ENCODE measurements around the gene MCTP2. TPM values are rescaled to one million over a fixed set of nuclear protein-coding genes. Genes with fewer than 3 reads are reported as not detected.

Gene MCTP2
- total and polyA plus RNA-seq, 2 of the 13 experiments (the other 11 are each of a cell fraction or from before 2014, with no cell fraction given): 5.1 to 8.6 TPM

DNA sequence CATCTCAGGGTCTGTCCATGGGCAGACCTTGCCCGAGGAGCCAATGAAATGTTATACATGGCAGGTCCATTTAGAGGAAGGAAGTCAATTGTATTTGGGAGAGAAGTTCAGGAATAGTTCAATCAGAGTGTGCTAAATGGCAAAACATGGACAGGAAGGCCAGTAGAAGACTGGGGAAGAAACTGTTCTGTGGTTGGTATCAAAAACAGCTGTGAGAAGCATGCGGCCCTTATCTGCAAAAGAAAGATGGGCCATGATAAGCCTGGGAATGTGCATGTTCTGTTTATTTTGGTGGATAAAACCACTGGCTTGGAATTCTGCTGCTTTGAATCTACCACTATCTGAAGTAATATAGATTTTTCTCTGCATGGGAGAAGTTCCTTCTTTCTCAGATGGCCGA is 100.4 kb downstream of the MCTP2 start (continued):
- TF ChIP-seq, protein P1, sequence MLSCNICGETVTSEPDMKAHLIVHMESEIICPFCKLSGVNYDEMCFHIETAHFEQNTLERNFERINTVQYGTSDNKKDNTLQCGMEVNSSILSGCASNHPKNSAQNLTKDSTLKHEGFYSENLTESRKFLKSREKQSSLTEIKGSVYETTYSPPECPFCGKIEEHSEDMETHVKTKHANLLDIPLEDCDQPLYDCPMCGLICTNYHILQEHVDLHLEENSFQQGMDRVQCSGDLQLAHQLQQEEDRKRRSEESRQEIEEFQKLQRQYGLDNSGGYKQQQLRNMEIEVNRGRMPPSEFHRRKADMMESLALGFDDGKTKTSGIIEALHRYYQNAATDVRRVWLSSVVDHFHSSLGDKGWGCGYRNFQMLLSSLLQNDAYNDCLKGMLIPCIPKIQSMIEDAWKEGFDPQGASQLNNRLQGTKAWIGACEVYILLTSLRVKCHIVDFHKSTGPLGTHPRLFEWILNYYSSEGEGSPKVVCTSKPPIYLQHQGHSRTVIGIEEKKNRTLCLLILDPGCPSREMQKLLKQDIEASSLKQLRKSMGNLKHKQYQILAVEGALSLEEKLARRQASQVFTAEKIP (CRISPR knock-in tag; IDR thresholded peaks at IDR 0.05; ENCODE audit: borderline replicate concordance): no peak
- TF ChIP-seq ZSCAN22 (CRISPR knock-in tag; IDR thresholded peaks at IDR 0.05) (no peak), ZNF780A (CRISPR knock-in tag; IDR thresholded peaks at IDR 0.05) (no peak), ATRX (CRISPR knock-in tag; IDR thresholded peaks at IDR 0.05; ENCODE audit: borderline replicate concordance) (no peak), ZSCAN12 (CRISPR knock-in tag; IDR thresholded peaks at IDR 0.05) (no peak), SP5 (CRISPR knock-in tag; IDR thresholded peaks at IDR 0.05; ENCODE audit: borderline replicate concordance, low read depth) (no peak), NFRKB (IDR thresholded peaks at IDR 0.05) (no peak), THYN1 (CRISPR knock-in tag; IDR thresholded peaks at IDR 0.05; ENCODE audit: borderline replicate concordance, low read depth) (no peak), TRIM24 (CRISPR knock-in tag; IDR thresholded peaks at IDR 0.05) (no peak)
- TF ChIP-seq, protein P2, sequence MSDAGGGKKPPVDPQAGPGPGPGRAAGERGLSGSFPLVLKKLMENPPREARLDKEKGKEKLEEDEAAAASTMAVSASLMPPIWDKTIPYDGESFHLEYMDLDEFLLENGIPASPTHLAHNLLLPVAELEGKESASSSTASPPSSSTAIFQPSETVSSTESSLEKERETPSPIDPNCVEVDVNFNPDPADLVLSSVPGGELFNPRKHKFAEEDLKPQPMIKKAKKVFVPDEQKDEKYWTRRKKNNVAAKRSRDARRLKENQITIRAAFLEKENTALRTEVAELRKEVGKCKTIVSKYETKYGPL (CRISPR knock-in tag; IDR thresholded peaks at IDR 0.05): no peak
- TF ChIP-seq, protein P3, sequence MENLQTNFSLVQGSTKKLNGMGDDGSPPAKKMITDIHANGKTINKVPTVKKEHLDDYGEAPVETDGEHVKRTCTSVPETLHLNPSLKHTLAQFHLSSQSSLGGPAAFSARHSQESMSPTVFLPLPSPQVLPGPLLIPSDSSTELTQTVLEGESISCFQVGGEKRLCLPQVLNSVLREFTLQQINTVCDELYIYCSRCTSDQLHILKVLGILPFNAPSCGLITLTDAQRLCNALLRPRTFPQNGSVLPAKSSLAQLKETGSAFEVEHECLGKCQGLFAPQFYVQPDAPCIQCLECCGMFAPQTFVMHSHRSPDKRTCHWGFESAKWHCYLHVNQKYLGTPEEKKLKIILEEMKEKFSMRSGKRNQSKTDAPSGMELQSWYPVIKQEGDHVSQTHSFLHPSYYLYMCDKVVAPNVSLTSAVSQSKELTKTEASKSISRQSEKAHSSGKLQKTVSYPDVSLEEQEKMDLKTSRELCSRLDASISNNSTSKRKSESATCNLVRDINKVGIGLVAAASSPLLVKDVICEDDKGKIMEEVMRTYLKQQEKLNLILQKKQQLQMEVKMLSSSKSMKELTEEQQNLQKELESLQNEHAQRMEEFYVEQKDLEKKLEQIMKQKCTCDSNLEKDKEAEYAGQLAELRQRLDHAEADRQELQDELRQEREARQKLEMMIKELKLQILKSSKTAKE (CRISPR knock-in tag; IDR thresholded peaks at IDR 0.05; ENCODE audit: borderline replicate concordance): no peak

Measured in HepG2 (cell line).